GM19452 (cell line): ENCODE data around the gene RAD51B.
"Not testable (repeated sequence)": the region's sequence is repeated elsewhere in the genome, so short reads cannot be mapped to it uniquely, and the experiment has no call there.

Source experiments
- ATAC-seq: cut with Tn5 transposase; IDR thresholded peaks from one replicate; pipeline ENCODE4 v1.9.1; 2021; ENCODE audit not compliant: unreplicated experiment

RAD51B gene

DNA sequence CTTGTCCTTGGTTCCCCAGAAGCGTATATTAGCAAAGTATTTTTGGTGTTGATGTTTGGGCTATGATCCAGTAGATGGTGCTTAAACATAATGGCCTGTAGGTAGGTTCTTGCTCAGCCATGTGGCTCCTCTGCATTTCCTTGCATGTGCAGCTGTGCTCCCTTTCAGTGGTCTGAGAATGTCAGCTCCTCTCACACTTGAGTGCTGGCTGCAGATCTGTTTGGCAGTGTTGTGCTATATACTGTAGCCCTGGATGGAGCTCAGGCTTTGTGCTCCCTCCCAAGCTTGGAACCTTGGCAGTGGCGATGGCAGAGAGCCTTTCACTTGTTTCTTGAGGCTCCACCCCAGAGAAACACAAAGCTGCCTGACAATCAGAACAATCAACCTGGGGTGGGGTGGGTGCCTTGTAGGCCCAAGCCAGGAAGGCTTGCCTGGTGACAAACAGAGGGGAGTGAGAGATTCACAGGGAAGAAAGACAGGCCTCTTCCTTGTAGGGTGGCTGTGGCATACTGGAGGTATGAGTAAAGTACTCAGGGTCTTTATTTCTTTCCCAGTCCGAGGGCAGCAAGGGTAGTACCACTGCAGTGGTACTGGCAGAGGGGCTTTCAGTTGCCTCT lies 255.3 kb downstream of the RAD51B start:
- no peak for ATAC-seq

DNA sequence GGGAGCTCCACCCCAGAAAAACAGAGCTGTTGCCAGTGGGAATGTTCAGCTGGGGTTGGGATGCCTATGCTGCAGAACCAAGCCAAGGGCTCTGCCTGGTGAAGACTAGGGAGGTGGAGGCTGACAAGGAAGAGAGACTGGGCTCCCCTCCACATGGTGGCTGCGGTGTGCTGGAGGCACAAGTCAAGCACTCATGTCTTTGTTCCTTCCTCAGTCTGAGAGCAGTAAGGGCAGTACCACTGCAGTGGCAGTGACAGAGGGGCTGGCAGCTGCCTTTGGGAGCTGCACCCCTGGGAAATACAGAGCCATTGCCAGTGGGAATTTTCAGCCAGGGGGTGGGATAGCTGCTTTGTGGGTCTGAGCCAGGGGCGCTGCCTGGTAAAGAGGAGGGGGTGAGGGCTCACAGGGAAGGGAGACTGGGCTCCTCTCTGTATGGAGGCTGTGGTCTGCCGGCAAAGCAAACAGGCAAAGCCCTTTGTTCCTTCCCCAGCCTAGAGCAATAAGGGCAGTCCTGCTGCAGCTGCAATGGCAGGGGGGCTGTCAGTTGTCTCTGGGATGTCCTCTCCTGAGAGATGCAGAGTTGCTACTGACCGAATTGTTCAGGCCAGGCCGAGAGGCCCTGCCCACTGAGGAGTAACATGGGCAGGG lies 255.9 kb downstream of the RAD51B start:
- ATAC-seq = no peak

DNA sequence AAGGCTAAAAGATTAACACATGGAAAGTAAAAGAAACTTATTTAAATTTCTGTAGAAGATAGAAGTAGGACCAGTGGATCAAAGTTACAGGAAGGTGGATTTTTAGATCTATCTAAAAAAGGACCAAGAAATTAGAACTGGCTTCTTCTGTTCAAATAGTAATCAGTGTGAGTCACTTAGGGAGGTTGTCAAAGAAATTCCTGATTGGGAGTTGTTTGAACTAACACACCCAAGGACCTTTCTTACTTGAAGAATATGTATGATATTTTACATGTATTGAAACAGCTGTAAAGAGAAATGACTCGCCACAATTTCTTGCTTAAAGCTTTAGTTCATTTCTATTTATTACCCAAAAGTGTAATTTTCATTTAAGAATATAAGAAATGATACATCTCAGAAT lies 256.9 kb downstream of the RAD51B start:
- no peak for ATAC-seq

DNA sequence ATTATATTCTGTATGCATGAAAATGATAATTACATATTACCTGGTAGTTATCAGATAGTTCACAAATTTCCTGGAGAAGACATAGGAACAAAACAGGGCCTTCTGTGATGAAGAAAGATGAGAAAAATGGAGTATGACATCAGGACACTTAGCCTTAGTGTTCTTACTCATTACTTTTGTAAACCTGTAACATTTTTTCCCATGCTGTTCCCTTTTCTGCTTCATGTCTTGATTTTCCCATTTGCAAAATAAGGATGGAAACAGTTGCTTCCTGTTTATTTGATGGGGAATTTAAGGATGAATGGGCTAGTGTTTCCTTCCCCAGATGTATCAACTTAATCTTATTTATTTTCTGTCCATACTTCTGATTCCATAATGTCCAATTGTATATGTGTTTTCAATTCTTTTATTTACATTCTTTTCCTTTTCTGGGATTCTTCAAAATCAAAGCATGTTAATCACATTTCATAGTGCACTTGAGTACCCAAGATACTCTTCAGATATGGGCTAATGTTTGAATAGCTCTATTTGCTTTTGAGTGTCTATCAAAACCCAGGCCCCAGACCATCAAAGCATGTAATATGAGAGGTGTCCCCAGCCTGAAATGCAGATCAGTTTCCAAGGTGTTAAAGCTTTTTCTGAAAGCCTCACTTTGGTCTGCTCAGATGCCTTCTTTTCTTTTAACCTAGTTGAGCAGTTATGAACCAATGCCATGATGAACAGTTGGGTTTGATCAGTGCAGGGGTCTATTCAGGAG lies 260.5 kb downstream of the RAD51B start:
- ATAC-seq = no peak

DNA sequence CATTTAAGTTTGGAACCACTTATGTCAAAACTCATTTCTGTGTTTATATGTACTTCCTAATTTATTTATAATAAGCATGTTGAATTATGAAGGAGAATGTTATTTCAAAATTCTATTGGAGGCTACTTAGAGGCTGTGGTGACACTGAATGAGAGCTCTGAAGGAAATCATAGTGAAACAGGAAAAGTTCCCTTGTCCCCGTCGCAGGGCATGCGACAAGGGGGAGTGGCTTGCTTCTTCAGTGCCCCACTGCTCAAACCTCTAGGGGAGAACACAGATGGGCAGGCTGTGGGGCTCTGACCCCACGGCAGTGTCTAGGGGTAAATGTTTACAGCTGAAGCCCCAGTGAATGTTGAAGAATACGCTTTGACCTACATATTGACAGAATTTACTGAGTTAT lies 261.9 kb downstream of the RAD51B start:
- ATAC-seq = no peak

DNA sequence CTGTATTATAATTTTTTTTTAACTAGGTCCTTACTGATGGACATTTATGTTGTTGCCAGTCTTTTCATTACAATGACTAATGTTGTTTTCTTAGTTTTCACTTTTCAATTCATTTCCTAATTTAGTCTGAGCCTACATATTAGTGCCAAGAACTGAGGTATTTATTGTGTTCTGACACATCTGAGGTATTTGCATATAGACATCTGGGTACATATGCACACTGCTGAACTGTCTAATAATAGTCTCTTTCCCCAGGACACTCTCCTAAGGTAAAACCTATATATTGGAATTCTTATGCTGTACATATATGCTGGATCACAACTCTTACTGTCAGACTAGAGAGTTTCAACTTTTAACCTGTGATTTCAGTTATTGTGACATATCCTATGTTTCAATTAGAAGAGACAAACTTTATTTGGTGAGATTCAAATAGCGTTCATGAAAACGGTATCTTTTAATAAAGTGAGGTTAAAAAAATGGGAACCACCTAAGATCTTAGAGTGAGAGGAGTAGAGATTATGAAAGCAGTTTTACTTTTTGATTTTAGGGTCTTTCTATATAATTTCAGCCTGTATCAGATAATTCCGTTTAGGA lies 263.2 kb downstream of the RAD51B start:
- no peak for ATAC-seq

DNA sequence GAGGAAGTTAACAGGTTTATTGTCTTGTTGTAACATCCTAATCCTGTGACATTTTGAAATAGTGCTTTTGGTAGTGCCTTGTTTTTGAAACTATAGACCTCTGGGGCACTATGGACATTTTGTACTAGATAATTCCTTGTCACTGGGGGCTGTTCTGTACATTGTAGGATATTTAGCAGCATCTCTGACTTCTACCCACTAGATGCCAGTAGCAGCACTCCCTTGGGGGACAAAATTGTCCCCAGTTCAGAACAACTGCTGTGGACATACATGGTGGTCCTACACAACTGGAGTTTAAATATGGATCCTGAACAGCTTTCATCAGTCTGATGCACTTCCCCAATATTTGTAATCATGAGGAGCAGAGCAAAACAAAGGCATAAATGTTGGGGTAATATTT lies 264.7 kb downstream of the RAD51B start:
- no peak for ATAC-seq

DNA sequence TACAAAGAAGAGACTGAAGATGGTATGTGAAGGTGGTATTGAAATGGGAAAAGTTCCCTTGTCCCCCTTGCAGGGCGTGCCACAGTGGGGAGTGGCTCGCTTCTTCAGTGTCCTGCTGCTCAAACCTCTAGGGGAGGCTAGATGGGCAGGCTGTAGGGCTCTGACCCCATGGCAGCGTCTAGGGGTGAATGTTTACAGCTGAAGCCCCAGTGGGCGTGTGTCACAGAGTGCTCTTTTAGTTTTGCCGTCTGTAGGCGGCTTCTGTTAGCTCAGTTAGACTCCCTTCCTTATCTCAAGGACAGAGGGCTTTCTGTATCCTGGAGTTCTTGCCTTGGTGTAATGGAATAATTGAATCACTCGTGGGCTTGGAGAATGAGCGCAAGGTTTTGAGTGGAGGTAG lies 266.2 kb downstream of the RAD51B start:
- no peak for ATAC-seq

DNA sequence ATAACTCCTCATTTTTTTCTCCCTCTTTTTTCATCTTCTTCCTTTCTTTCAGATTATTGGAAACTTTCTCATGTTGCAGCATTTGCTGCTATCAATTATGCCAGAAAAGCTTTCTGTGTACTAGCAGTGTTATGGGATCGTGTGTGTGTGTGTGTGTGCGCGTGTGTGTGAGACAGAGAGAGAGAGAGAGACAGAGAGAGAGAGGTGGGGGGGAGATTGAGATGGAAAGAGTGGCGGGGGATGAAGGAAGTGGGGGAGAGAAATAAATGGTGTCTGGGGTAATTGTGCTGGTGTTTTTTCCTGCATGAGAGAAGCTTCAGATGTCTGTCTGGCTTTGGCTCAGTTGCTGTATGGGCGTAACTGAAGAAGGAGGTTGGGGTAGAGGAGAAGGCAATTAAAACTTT lies 268.9 kb downstream of the RAD51B start:
- ATAC-seq = no peak

DNA sequence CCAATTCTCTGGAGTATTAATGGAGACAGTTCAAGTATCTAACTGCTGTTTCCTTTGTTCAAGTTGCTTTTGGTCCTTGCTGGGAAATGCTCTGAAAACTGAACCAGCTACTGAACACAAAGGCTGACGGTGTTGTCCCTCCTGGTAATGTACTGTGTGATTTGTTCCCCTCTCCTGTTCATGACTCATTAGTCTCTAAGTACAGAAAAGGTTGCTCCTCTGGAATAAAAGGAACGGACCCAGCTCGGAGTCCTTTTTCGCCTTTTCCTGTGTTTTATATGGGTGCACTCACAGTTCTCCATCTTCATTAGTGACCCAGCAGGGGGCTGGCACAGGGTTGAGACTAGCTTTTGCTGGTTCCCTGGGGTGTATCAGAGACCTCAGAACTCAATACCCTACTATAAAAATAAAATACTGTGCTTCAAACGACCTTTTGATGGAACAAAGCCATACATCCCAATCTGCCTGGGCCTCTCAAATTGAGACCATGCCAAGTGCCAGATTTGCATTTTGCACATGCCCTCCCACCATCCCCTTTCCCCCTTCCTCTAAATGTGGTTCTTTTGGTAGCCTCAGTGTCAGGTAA lies 269.7 kb downstream of the RAD51B start:
- ATAC-seq = no peak

DNA sequence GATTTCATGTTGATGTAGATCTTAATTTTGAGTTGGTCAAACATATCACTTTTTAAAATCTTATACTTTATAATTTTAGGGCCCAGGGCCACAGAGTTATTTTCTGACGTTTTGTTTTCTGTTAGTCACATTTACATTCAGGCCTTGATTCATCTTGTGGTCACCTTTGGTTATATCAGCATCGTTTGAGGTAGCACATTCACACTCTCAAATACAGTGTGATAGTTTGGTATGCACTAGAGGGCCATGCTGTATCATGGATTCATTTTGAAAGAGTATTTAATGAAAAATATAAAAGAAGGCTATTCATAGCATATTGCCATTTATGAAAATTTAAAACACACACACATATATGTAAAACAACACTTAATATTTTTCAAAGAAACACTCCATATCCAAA lies 274.6 kb downstream of the RAD51B start:
- ATAC-seq = no peak

DNA sequence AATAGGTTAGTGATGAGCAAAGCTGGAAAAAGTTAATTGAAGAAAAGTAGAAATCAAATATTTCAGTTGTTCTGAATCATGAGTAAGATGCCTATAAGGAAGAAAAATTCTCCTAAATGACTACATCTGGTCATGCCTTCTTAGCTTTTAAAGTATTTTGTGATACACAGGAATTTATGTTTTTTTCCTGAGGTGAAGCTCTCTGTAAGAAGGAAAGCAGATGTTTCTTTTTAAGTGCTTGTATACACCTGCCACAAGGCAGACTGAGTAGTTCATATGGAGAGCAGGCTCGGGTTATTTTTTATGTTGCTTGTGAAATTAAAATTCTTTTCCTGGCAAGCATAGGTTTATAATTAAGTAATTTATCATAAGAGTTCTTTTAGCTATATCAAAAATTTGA lies 275.2 kb downstream of the RAD51B start:
- no peak for ATAC-seq

DNA sequence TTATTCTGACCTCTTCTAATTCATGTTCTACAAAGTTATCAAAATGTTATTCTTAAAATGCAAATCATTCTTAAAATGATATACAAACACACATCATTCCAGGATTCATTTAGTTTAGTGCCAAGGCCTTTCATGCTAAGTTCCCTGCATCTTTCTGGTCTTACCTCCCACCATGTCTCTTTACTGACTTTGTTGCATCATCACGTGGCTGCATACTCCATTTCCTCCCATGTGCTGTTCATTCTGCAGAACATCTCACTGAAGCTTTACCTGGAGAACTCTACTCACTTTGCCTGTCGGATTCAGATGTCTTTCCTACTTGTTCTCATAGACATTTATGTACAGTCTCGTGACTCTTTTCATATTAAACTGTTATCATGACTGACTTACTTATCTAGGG lies 278.1 kb downstream of the RAD51B start:
- no peak for ATAC-seq

DNA sequence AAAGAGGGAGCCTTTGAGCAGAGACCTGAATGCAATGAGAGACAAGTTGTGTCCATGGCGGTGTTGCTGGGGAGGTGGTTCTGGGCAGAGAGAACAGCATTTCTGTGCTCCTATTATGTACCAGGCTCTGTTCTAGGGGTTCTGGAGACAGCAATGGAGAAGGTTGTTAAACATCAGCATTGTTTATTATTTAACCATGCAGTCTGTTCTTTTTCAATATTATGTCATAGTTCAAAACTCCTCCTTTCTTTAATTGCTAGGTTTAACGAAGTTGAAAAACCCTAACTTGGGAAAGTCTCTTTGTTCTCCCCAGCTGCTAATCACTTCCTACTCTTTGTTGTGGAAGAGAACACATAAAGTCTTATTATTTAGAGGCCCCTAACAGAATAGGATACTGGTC lies 279.3 kb downstream of the RAD51B start:
- no peak for ATAC-seq

DNA sequence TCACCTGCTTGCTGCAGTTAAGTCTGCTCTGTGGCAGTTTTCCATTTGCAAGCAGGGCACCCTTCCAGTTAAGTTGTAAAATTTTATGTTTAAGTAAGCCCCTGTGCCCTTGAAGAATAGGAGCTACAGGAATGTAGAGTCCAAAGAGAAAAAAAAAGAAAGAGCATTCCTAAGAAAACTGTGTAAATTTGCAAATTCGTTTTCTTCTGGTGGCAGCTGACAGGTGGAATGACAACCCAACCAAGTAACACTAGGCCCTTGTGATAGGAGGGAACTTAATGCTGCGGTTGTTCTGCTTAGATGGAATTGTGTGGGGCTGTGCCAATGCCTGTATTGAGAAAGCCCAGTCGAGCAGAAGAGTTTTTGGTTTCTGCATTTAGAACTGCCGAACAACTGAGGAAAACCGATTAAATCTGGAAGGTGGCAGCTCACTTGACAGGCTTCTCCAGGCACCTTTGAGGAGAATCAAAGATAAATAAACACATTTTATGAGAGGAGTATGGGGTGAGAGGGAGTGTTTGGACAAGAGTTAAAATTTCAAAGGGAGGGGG lies 280.0 kb downstream of the RAD51B start:
- no peak for ATAC-seq

DNA sequence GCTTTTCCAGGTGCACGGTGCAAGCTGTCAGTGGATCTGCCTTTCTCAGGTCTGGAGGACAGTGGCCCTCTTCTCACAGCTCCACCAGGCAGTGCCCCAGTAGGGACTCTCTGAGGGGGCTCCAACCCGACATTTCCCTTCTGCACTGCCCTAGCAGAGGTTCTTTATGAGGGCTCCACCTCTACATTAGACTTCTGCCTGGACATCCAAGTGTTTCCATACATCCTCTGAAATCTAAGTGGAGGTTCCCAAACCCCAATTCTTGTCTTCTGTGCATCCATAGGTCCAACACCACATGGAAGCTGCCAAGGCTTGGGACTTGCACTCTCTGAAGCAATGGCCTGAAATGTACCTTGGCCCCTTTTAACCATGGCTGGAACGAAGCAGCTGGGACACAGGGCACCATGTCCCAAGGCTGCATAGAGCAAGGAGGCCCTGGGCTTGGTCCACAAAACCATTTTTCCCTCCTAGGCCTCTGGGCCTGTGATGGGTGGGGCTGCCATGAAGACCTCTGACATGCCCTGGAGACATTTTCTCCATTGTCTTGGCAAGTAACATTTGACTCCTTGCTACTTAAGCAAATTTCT lies 282.2 kb downstream of the RAD51B start:
- not testable (repeated sequence) for ATAC-seq

DNA sequence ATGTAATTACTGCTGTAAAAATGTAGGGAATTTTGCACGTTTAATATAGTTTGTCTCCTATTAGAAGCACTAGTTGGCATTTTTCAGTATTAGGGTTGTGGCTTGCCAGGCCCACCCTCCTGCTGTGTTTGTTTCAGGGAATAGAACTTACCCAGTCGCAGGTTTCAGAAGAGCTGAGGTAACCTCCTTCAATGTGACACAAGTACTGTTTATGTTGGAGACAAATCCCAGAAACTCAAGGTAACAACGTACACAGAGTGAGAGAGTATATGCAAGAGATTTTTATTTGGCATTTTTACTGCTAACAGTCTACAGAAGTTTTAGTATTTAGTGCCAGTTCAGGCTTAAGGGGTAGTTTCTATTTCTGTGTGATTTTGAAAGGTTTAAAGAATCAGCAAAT lies 284.3 kb downstream of the RAD51B start:
- no peak for ATAC-seq

DNA sequence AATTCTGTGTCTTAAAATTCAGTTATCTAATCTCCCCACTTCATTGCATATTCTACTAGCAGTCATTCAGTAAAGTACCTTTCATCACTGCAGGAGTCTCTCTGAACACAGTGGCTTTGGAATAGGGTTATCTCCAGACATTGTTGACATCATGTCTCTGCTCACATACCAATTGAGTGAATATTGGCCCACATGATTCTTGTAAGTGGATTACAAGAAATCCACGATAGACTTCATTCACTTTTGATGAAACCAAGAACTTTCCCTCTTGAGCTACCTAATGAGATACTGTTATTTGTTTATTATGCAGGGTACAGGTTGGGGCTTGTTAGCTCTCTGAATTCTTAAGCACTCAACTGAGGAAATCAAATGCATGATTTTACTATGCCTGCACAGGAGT lies 284.9 kb downstream of the RAD51B start:
- no peak for ATAC-seq

DNA sequence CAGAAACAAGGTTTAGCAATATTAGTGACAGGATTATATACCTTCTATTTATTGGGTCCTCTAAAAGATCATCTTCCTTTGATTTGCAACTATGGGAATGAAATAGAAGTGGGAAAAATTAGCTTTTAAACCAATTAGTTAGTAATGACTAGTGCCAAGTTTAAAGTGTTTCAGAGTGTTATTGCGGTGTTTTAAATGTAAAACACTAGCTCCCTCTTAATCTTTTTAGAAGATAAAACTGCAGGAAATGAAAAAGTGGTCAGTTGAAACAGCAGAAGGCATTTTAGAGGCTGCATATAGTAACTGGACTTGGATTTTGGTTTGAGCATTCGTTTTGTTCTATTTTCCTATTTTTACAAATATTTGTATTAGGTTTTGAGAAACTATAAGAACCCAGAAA lies 286.2 kb downstream of the RAD51B start:
- ATAC-seq = no peak

DNA sequence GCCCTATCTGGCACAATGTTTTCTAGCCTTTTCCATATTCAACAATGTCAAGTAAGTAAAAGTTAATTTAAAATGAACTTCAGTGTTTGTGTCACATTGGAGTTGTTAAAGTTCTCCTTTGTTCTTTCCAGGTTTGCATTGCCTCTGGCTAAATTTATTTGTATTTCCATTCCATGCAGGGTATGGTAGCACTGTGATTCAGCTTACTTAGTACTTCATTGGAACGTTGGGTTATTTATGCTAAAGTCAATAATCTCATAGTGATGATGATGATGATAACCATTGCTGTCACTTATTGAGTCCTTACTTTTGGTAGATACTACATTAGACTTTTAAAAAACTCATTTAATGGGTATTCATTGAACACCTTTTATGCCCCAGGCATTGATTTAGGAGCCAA lies 286.9 kb downstream of the RAD51B start:
- ATAC-seq = no peak

DNA sequence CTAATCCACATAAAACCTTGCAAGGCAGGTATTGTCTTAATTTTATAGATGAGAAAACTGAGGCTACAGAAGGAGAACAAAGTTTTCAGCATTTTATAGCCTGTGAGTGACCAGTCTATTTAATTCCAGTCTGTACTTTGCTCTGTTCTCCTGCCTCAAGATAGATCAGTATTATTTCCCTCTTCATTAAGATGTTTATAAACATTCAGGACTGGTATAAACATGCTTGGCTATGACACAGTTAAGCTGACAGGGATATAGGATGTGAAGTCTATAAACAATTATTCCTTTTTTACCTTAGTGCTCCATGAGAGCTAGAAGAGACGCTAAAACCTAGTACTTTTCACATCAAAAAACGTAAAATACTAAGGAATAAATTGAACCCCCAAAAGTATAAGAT lies 287.3 kb downstream of the RAD51B start:
- ATAC-seq = no peak
